OCI-LY3 (cell line): ENCODE measurements around the gene ATP8A2.

Experiments used
- CTCF ChIP-seq: fragments of 200-600, 300-600 bp; sonication (generic); IDR thresholded peaks from 2 replicates; pipeline ENCODE4 v1.5.1; 2014; ENCODE audit warnings: antibody characterized with exemption, low read length, low read depth
- EZH2phosphoT487 ChIP-seq: fragments of 200-600 bp; shearing (Covaris generic); IDR thresholded peaks from 2 replicates; pipeline ENCODE4 v1.6.1; 2018; ENCODE audit warnings: antibody characterized with exemption, mixed run types, low read depth

GRCh38 chr13:25604106-25604505 lies 232.3 kb downstream of the ATP8A2 start:
- TF ChIP-seq CTCF (no peak), EZH2phosphoT487 (no peak)
